ENCODE measurements around the gene GIMD1. TPM values are rescaled to one million over a fixed set of nuclear protein-coding genes. Genes with fewer than 3 reads are reported as not detected.

Gene GIMD1
- total RNA-seq, 1 donor from 2014 or later = not detected

GRCh38 chr4:106370214-106370613 is 1.6 kb upstream of the GIMD1 start:
- Histone ChIP-seq H3K27me3 (ENCODE audit: low read depth) (no peaks in the 10 kb centered on the region), H3K27ac (no peak overlapping the region), H3K4me3 (no peak overlapping the region), H3K36me3 (no peaks in the 10 kb centered on the region), H3K4me1 (no peaks in the 10 kb centered on the region), H3K9me3 (no peaks in the 10 kb centered on the region)
- no peak for ATAC-seq
- intact Hi-C loops (cut with DNase I) = no loop called here
- DNase-seq = no peak
- TF ChIP-seq, protein P1, sequence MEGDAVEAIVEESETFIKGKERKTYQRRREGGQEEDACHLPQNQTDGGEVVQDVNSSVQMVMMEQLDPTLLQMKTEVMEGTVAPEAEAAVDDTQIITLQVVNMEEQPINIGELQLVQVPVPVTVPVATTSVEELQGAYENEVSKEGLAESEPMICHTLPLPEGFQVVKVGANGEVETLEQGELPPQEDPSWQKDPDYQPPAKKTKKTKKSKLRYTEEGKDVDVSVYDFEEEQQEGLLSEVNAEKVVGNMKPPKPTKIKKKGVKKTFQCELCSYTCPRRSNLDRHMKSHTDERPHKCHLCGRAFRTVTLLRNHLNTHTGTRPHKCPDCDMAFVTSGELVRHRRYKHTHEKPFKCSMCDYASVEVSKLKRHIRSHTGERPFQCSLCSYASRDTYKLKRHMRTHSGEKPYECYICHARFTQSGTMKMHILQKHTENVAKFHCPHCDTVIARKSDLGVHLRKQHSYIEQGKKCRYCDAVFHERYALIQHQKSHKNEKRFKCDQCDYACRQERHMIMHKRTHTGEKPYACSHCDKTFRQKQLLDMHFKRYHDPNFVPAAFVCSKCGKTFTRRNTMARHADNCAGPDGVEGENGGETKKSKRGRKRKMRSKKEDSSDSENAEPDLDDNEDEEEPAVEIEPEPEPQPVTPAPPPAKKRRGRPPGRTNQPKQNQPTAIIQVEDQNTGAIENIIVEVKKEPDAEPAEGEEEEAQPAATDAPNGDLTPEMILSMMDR (IDR thresholded peaks at IDR 0.05) = no peak

GRCh38 chr4:106369456-106370060 is 980 bp upstream of the GIMD1 start:
- H3K27me3 ChIP-seq (ENCODE audit: low read depth) = no peaks in the 10 kb centered on the region
- H3K4me3 ChIP-seq = no peak overlapping the region
- DNase-seq = no peak
- H3K4me1 ChIP-seq = no peaks in the 10 kb centered on the region
- TF ChIP-seq, protein P1 (IDR thresholded peaks at IDR 0.05) = peak; percentile 67
- H3K36me3 ChIP-seq = no peaks in the 10 kb centered on the region
- no peak overlapping the region for H3K27ac ChIP-seq
- H3K9me3 ChIP-seq = no peaks in the 10 kb centered on the region
- peak in 1 of 2 donors; percentile 63 for ATAC-seq
- intact Hi-C loops (cut with DNase I) = no loop called here

GRCh38 chr4:106367072-106367471 is 1.5 kb downstream of the GIMD1 start:
- no peaks in the 10 kb centered on the region for H3K36me3 ChIP-seq
- TF ChIP-seq, protein P1 (IDR thresholded peaks at IDR 0.05) = no peak
- H3K27ac ChIP-seq = no peak overlapping the region
- no peak overlapping the region for H3K4me3 ChIP-seq
- H3K27me3 ChIP-seq (ENCODE audit: low read depth) = no peaks in the 10 kb centered on the region
- ATAC-seq = no peak
- intact Hi-C loops (cut with DNase I) = no loop called here
- DNase-seq = no peak
- H3K9me3 ChIP-seq = no peaks in the 10 kb centered on the region
- H3K4me1 ChIP-seq = no peaks in the 10 kb centered on the region

GRCh38 chr4:106366026-106366425 is 2.6 kb downstream of the GIMD1 start:
- H3K4me3 ChIP-seq = no peak overlapping the region
- H3K27me3 ChIP-seq (ENCODE audit: low read depth) = no peaks in the 10 kb centered on the region
- H3K27ac ChIP-seq = no peak overlapping the region
- H3K4me1 ChIP-seq = no peaks in the 10 kb centered on the region
- ATAC-seq (no peak), DNase-seq (no peak)
- intact Hi-C loops (cut with DNase I) = no loop called here
- TF ChIP-seq, protein P1 (IDR thresholded peaks at IDR 0.05) = no peak
- no peaks in the 10 kb centered on the region for H3K36me3 ChIP-seq
- H3K9me3 ChIP-seq = no peaks in the 10 kb centered on the region

GRCh38 chr4:106365613-106366012 is 3.0 kb downstream of the GIMD1 start:
- TF ChIP-seq, protein P1 (IDR thresholded peaks at IDR 0.05) = no peak
- Histone ChIP-seq H3K36me3 (no peaks in the 10 kb centered on the region), H3K27me3 (ENCODE audit: low read depth) (no peaks in the 10 kb centered on the region), H3K4me3 (no peak overlapping the region), H3K9me3 (no peaks in the 10 kb centered on the region), H3K27ac (no peak overlapping the region), H3K4me1 (no peaks in the 10 kb centered on the region)
- intact Hi-C loops (cut with DNase I) = no loop called here
- peak; percentile 73 to 77 for ATAC-seq
- no peak for DNase-seq
